K562 (cell line): ENCODE measurements around the gene NUBP2.

Experiments
- ARNT ChIP-seq, 2 experiments: fragments of 450-650 bp; IDR thresholded peaks; 2 replicates each; pipeline ENCODE4 v1.6.1; 2016; ENCODE audit warnings: mild to moderate bottlenecking in 1 of 2
- CHD1 ChIP-seq: fragments of 200-600 bp; sonication (generic); IDR thresholded peaks from one replicate; pipeline ENCODE4 v1.6.1; 2012; ENCODE audit warnings: mild to moderate bottlenecking, moderate library complexity, low read length, inconsistent platforms
- ESRRA ChIP-seq: fragments of 450-650 bp; IDR thresholded peaks from 2 replicates; pipeline ENCODE4 v1.6.1; 2014; ENCODE audit warnings: low read depth, mild to moderate bottlenecking, moderate library complexity, borderline replicate concordance
- HMBOX1 ChIP-seq: sonication (generic); IDR thresholded peaks from 2 replicates; pipeline ENCODE4 v1.6.1; 2016

GRCh38 chr16:1781254-1781653 lies 1.5 kb upstream of the NUBP2 start:
- TF ChIP-seq ARNT (IDR thresholded peaks at IDR 0.05), result no peak
- TF ChIP-seq ESRRA, result no peak
- no peak for TF ChIP-seq HMBOX1
- TF ChIP-seq CHD1, result peak; percentile 26
